Mesenchymal stem cell (in vitro differentiated cells and primary cell): ENCODE measurements around the gene RUFY3. TPM values are rescaled to one million over a fixed set of nuclear protein-coding genes. Genes with fewer than 3 reads are reported as not detected.

Source experiments
- DNase-seq: peaks from one replicate; pipeline ENCODE4 v3.0.0-alpha.2; 2013
- H2AFZ ChIP-seq: one replicate; pipeline ENCODE4 v1.6.1; 2013; ENCODE audit warnings: low read depth, mild to moderate bottlenecking, control low read depth, inconsistent platforms, low read length, moderate library complexity
- H2AK5ac ChIP-seq: 2 replicates; pipeline ENCODE4 v1.6.1; 2013; ENCODE audit warnings: low read length, moderate library complexity, mild to moderate bottlenecking, inconsistent platforms; ENCODE audit not compliant: severe bottlenecking
- H2BK120ac ChIP-seq: one replicate; pipeline ENCODE4 v1.6.1; 2013; ENCODE audit warnings: low read depth, mild to moderate bottlenecking, inconsistent platforms, low read length, moderate library complexity
- H2BK12ac ChIP-seq, 2 experiments: one replicate each; pipeline ENCODE4 v1.6.1; 2013; ENCODE audit warnings: inconsistent platforms in 2 of 2, low read length in 2 of 2, mild to moderate bottlenecking in 2 of 2, moderate library complexity in 2 of 2, control low read depth in 1 of 2
- H2BK15ac ChIP-seq: one replicate; pipeline ENCODE4 v1.6.1; 2013; ENCODE audit warnings: mild to moderate bottlenecking, low read depth, inconsistent platforms; ENCODE audit not compliant: poor library complexity, severe bottlenecking
- H2BK5ac ChIP-seq: 2 replicates; pipeline ENCODE4 v1.6.1; 2013; ENCODE audit warnings: low read depth, mild to moderate bottlenecking, low read length, control low read depth, inconsistent platforms; ENCODE audit not compliant: poor library complexity, severe bottlenecking
- H3K14ac ChIP-seq, 2 experiments: one replicate each; pipeline ENCODE4 v1.6.1; 2013; ENCODE audit warnings: inconsistent platforms in 2 of 2, low read length in 2 of 2, control low read depth in 1 of 2, mild to moderate bottlenecking in 1 of 2, moderate library complexity in 1 of 2
- H3K18ac ChIP-seq, 2 experiments: one replicate each; pipeline ENCODE4 v1.6.1; 2013; ENCODE audit warnings: inconsistent platforms in 2 of 2, low read length in 2 of 2, control low read depth in 1 of 2, low read depth in 1 of 2, mild to moderate bottlenecking in 1 of 2
- H3K23ac ChIP-seq, 2 experiments: one replicate each; pipeline ENCODE4 v1.6.1; 2013; ENCODE audit warnings: inconsistent platforms in 2 of 2, low read length in 2 of 2, mild to moderate bottlenecking in 2 of 2, moderate library complexity in 2 of 2, control low read depth in 1 of 2
- H3K27ac ChIP-seq: 2 replicates; pipeline ENCODE4 v1.5.1; 2013; ENCODE audit warnings: mild to moderate bottlenecking, moderate library complexity, low read length, control low read depth, inconsistent platforms; ENCODE audit not compliant: poor library complexity, severe bottlenecking
- H3K27me3 ChIP-seq, 2 experiments: 2 replicates each; pipeline versions ENCODE4 v1.6.1 to v1.7.0; 2013; ENCODE audit warnings: low read length in 2 of 2, mild to moderate bottlenecking in 2 of 2, moderate library complexity in 2 of 2, control low read depth in 1 of 2, inconsistent platforms in 1 of 2; ENCODE audit not compliant: control insufficient read depth in 1 of 2, insufficient read depth in 1 of 2
- H3K36me3 ChIP-seq, 2 experiments: 2 replicates each; pipeline versions ENCODE4 v1.6.1 to v1.7.0; 2013; ENCODE audit warnings: low read length in 2 of 2, control low read depth in 1 of 2, inconsistent platforms in 1 of 2, low read depth in 1 of 2, mild to moderate bottlenecking in 1 of 2; ENCODE audit not compliant: insufficient read depth in 2 of 2, control insufficient read depth in 1 of 2
- H3K4ac ChIP-seq, 2 experiments: one replicate each; pipeline ENCODE4 v1.6.1; 2013; ENCODE audit warnings: inconsistent platforms in 2 of 2, low read length in 2 of 2, mild to moderate bottlenecking in 2 of 2, moderate library complexity in 2 of 2, control low read depth in 1 of 2, low read depth in 1 of 2
- H3K4me1 ChIP-seq: 2 replicates; pipeline ENCODE4 v1.6.1; 2013; ENCODE audit warnings: low read depth, low read length, control low read depth; ENCODE audit not compliant: control insufficient read depth, insufficient read depth
- H3K4me2 ChIP-seq: 2 replicates; pipeline ENCODE4 v1.6.1; 2013; ENCODE audit warnings: low read length, mild to moderate bottlenecking, inconsistent platforms; ENCODE audit not compliant: poor library complexity, severe bottlenecking
- H3K4me3 ChIP-seq, 2 experiments: 2 replicates each; pipeline versions ENCODE4 v1.5.1 to v1.7.0; 2013; ENCODE audit warnings: low read length in 2 of 2, mild to moderate bottlenecking in 2 of 2, control low read depth in 1 of 2, low read depth in 1 of 2; ENCODE audit not compliant: insufficient read depth in 1 of 2
- H3K79me1 ChIP-seq: replicated peaks from 2 replicates; pipeline ENCODE4 v1.6.1; 2013; ENCODE audit warnings: mild to moderate bottlenecking, control low read depth, low read length, inconsistent platforms; ENCODE audit not compliant: poor library complexity, severe bottlenecking
- H3K9ac ChIP-seq: 2 replicates; pipeline ENCODE4 v1.7.0; 2013; ENCODE audit warnings: mild to moderate bottlenecking, low read length, moderate library complexity
- H3K9me3 ChIP-seq: 2 replicates; pipeline ENCODE4 v1.7.0; 2013; ENCODE audit warnings: mild to moderate bottlenecking, low read length; ENCODE audit not compliant: control insufficient read depth
- H4K8ac ChIP-seq: one replicate; pipeline ENCODE4 v1.6.1; 2013; ENCODE audit warnings: inconsistent platforms, mild to moderate bottlenecking, low read length, moderate library complexity
- H4K91ac ChIP-seq: one replicate; pipeline ENCODE4 v1.6.1; 2013; ENCODE audit warnings: mild to moderate bottlenecking, low read length, inconsistent platforms
- WGBS: methylation state at CpG from one replicate; pipeline ENCODE4 v1.1.7; 2013; ENCODE audit warnings: mixed read lengths; 5-methylcytosine and 5-hydroxymethylcytosine counted together
- polyA plus RNA-seq, 2 experiments: library from polyadenylated mRNA; stranded (reverse); fragments of 200-250 nt; gene quantifications; one replicate each; pipeline ENCODE4 v1.2.3, GENCODE V29; 2013

Gene RUFY3
- 9.3 TPM for polyA plus RNA-seq (2013, experiment 1 of 2)
- polyA plus RNA-seq (2013, experiment 2 of 2) = 8.0 TPM

GRCh38 chr4:70721747-70722146, at the start of gene RUFY3:
TSS of gene RUFY3 (plus strand) at chr4:70721964. CDS start at chr4:70722574, 610 bp downstream.
- H3K9ac ChIP-seq = peak within 1 kb of the TSS; percentile 99
- peak within 1 kb of the TSS; percentile 45 for H3K27ac ChIP-seq
- peak within 1 kb of the TSS; percentile 45 for H4K8ac ChIP-seq
- no peak within 1 kb of the TSS for H2AK5ac ChIP-seq
- H2BK5ac ChIP-seq = no peak within 1 kb of the TSS
- no peaks in the 10 kb centered on the region for H3K9me3 ChIP-seq
- H3K4me3 ChIP-seq = peak within 1 kb of the TSS; percentile 16 to 97
- H3K18ac ChIP-seq = no peak within 1 kb of the TSS
- no peaks in the 10 kb centered on the region for H3K27me3 ChIP-seq
- H2BK15ac ChIP-seq = no peak within 1 kb of the TSS
- peak; percentile 44 for DNase-seq
- 60% methylated on average over 3 of the region's 3 CpGs for WGBS
- no peak within 1 kb of the TSS for H2AFZ ChIP-seq
- peak within 1 kb of the TSS in 1 of 2 experiments; percentile 15 for H2BK12ac ChIP-seq
- H3K36me3 ChIP-seq = peaks cover 0 to 21% of the 10 kb centered on the region in 2 experiments
- peak within 1 kb of the TSS; percentile 58 for H3K4me2 ChIP-seq
- peak within 1 kb of the TSS; percentile 2 for H4K91ac ChIP-seq
- peak within 1 kb of the TSS in 1 of 2 experiments; percentile 59 for H3K23ac ChIP-seq
- no peak within 1 kb of the TSS for H2BK120ac ChIP-seq
- H3K14ac ChIP-seq = peak within 1 kb of the TSS in 1 of 2 experiments; percentile 61
- peaks cover 3% of the 10 kb centered on the region for H3K4me1 ChIP-seq
- H3K79me1 ChIP-seq = peaks cover 24% of the 10 kb centered on the region
- no peak within 1 kb of the TSS for H3K4ac ChIP-seq

GRCh38 chr4:70674191-70674590, 47.6 kb upstream of the RUFY3 start:
- Histone ChIP-seq H3K18ac (no peak overlapping the region), H3K4ac (no peak overlapping the region), H3K36me3 (no peaks in the 10 kb centered on the region), H3K4me3 (no peak overlapping the region), H2BK15ac (no peak overlapping the region), H2BK120ac (no peak overlapping the region), H3K79me1 (no peaks in the 10 kb centered on the region), H2BK12ac (no peak overlapping the region), H3K9ac (no peak overlapping the region), H3K14ac (no peak overlapping the region), H3K27ac (no peak overlapping the region), H3K4me1 (peaks cover 1% of the 10 kb centered on the region), H4K91ac (no peak overlapping the region), H3K4me2 (no peak overlapping the region), H2BK5ac (no peak overlapping the region), H3K27me3 (no peaks in the 10 kb centered on the region), H2AK5ac (no peak overlapping the region), H3K23ac (no peak overlapping the region), H4K8ac (no peak overlapping the region), H3K9me3 (no peaks in the 10 kb centered on the region), H2AFZ (no peak overlapping the region)
- DNase-seq = no peak

- H3K27me3 ChIP-seq = no peaks in the 10 kb centered on the region
- H3K4me2 ChIP-seq = no peak overlapping the region
- H2BK120ac ChIP-seq = no peak overlapping the region
- H2BK12ac ChIP-seq = no peak overlapping the region
- no peak overlapping the region for H2AFZ ChIP-seq
- WGBS = no CpG with 5 or more reads among the region's 1 CpG
- H3K9ac ChIP-seq = no peak overlapping the region
- H3K4ac ChIP-seq = no peak overlapping the region
- H3K36me3 ChIP-seq = no peaks in the 10 kb centered on the region
- no peak overlapping the region for H3K14ac ChIP-seq
- peaks cover 1% of the 10 kb centered on the region for H3K4me1 ChIP-seq
- no peak for DNase-seq
- H3K4me3 ChIP-seq = no peak overlapping the region
- H2BK15ac ChIP-seq = no peak overlapping the region
- no peak overlapping the region for H4K91ac ChIP-seq
- no peak overlapping the region for H4K8ac ChIP-seq
- H3K79me1 ChIP-seq = no peaks in the 10 kb centered on the region
- H2AK5ac ChIP-seq = no peak overlapping the region
- no peak overlapping the region for H3K23ac ChIP-seq
- H3K18ac ChIP-seq = no peak overlapping the region
- no peaks in the 10 kb centered on the region for H3K9me3 ChIP-seq
- H2BK5ac ChIP-seq = no peak overlapping the region
- H3K27ac ChIP-seq = no peak overlapping the region
These were observed 47.0 kb upstream of the RUFY3 start for GRCh38 chr4:70674731-70675130.

- Histone ChIP-seq H3K18ac (no peak overlapping the region), H3K4me1 (peaks cover 1% of the 10 kb centered on the region), H2BK5ac (no peak overlapping the region), H3K23ac (no peak overlapping the region), H2AK5ac (no peak overlapping the region), H2BK15ac (no peak overlapping the region), H3K36me3 (no peaks in the 10 kb centered on the region), H3K4me3 (no peak overlapping the region), H2BK120ac (no peak overlapping the region), H4K91ac (no peak overlapping the region), H3K9me3 (no peaks in the 10 kb centered on the region), H4K8ac (no peak overlapping the region), H3K79me1 (no peaks in the 10 kb centered on the region), H3K27me3 (no peaks in the 10 kb centered on the region), H3K9ac (no peak overlapping the region), H3K27ac (no peak overlapping the region), H3K4ac (no peak overlapping the region), H2AFZ (no peak overlapping the region), H2BK12ac (no peak overlapping the region), H3K14ac (no peak overlapping the region), H3K4me2 (no peak overlapping the region)
- no peak for DNase-seq
- WGBS = 92% methylated on average over 6 of the region's 6 CpGs
These were observed 45.1 kb upstream of the RUFY3 start for GRCh38 chr4:70676554-70677090.
